Thyroid gland (tissue), 4 donors: Measurements from ENCODE around the gene BMERB1.

Source experiments
- POLR2A ChIP-seq, 2 donors: fragments of 450-650 bp; IDR thresholded peaks; one replicate each; pipeline ENCODE4 v1.6.1; 2017; ENCODE audit warnings: antibody characterized with exemption in 2 of 2, mild to moderate bottlenecking in 2 of 2, moderate library complexity in 1 of 2
- TF ChIP-seq, protein P1 (sequence below), 6 experiments: fragments of 200-600 bp in 3 of 6; fragments of 450-650 bp in 3 of 6; sonication (generic) in 3 of 6; IDR thresholded peaks; one replicate each; pipeline ENCODE4 v1.5.1; 2016 to 2019; ENCODE audit warnings: antibody characterized with exemption in 6 of 6, mild to moderate bottlenecking in 2 of 6, inconsistent platforms in 1 of 6, moderate library complexity in 1 of 6

DNA sequence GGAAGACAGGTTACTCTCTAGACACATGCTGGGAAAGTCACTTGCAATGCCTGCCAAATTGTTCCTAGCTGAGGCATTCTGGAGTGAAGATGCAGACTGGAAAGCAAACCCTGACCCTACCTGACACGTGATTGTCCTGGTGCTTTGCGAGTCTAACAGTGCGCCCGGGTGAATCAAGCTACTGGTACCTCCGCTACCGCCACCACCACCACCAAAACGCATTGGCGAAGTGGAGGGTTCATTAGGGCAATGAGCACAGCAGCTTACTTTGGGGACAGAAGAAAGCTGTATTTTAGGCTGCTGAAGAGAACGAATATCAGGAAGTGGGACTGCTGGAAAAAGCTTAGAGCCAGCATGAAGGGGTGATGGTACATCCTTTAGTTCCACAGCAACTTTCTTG is 201.5 kb downstream of the BMERB1 start:
- TF ChIP-seq, protein P1, sequence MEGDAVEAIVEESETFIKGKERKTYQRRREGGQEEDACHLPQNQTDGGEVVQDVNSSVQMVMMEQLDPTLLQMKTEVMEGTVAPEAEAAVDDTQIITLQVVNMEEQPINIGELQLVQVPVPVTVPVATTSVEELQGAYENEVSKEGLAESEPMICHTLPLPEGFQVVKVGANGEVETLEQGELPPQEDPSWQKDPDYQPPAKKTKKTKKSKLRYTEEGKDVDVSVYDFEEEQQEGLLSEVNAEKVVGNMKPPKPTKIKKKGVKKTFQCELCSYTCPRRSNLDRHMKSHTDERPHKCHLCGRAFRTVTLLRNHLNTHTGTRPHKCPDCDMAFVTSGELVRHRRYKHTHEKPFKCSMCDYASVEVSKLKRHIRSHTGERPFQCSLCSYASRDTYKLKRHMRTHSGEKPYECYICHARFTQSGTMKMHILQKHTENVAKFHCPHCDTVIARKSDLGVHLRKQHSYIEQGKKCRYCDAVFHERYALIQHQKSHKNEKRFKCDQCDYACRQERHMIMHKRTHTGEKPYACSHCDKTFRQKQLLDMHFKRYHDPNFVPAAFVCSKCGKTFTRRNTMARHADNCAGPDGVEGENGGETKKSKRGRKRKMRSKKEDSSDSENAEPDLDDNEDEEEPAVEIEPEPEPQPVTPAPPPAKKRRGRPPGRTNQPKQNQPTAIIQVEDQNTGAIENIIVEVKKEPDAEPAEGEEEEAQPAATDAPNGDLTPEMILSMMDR (IDR thresholded peaks at IDR 0.05), result no peak
- TF ChIP-seq POLR2A (IDR thresholded peaks at IDR 0.05), result no peak
